Measurements from ENCODE around the gene F7. TPM values are rescaled to one million over a fixed set of nuclear protein-coding genes. Genes with fewer than 3 reads are reported as not detected.

The F7 gene
- total RNA-seq, 2 experiments from 2014 or later = 0.20 to 0.45 TPM

DNA sequence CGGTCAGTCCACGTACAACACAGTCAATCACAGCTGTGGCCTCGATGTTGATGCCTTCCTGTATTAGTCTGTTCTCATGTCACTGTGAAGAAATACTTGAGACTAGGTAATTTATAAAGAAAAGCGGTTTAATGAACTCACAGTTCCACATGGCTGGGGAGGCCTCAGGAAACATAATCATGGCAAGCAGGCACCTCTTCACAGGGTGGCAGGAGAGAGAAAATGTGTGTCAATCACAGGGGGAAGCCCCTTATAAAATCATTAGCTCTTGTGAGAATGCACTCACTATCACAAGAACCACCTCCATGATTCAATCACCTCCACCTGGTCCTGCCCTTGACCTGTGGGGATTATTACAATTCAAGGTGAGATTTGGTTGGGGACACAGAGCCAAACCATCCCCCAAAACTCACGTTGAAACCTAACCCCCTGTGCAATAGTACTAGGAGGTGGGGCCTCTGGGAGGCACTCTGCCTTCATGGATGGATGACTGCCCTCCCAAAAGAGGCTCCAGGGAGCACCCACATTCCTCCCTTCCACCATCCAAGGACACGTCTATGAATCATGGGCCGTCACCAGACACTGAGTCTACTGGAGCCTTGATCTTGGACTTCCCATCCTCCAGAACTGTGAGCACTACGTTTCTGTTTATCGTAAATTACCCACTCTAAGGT, 50.5 kb downstream of the F7 start:
- peaks cover 20% of the 10 kb centered on the region for H3K4me1 Mint-ChIP-seq (ENCODE audit: low read depth)
- DNase-seq = no peak
- ATAC-seq = no peak
- no peak overlapping the region for H3K27ac Mint-ChIP-seq
- intact Hi-C loops (cut with micrococcal nuclease) = no loop called here
- CTCF ChIA-PET = interaction anchor here (0.7 to 1.1 kb wide), 2 partner anchors 24 to 30 kb away, joined by 3 read pairs; no protein-coding TSS in a partner anchor
- H3K36me3 Mint-ChIP-seq (ENCODE audit: low read depth) = peaks cover 2% of the 10 kb centered on the region
- TF ChIP-seq, protein P1, sequence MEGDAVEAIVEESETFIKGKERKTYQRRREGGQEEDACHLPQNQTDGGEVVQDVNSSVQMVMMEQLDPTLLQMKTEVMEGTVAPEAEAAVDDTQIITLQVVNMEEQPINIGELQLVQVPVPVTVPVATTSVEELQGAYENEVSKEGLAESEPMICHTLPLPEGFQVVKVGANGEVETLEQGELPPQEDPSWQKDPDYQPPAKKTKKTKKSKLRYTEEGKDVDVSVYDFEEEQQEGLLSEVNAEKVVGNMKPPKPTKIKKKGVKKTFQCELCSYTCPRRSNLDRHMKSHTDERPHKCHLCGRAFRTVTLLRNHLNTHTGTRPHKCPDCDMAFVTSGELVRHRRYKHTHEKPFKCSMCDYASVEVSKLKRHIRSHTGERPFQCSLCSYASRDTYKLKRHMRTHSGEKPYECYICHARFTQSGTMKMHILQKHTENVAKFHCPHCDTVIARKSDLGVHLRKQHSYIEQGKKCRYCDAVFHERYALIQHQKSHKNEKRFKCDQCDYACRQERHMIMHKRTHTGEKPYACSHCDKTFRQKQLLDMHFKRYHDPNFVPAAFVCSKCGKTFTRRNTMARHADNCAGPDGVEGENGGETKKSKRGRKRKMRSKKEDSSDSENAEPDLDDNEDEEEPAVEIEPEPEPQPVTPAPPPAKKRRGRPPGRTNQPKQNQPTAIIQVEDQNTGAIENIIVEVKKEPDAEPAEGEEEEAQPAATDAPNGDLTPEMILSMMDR (IDR thresholded peaks at IDR 0.05) = no peak
- H3K9me3 Mint-ChIP-seq = peaks cover 12% of the 10 kb centered on the region
- no peak overlapping the region for H3K4me3 Mint-ChIP-seq
- POLR2A ChIA-PET = no interaction called here
- peaks cover 9% of the 10 kb centered on the region for H3K27me3 Mint-ChIP-seq

DNA sequence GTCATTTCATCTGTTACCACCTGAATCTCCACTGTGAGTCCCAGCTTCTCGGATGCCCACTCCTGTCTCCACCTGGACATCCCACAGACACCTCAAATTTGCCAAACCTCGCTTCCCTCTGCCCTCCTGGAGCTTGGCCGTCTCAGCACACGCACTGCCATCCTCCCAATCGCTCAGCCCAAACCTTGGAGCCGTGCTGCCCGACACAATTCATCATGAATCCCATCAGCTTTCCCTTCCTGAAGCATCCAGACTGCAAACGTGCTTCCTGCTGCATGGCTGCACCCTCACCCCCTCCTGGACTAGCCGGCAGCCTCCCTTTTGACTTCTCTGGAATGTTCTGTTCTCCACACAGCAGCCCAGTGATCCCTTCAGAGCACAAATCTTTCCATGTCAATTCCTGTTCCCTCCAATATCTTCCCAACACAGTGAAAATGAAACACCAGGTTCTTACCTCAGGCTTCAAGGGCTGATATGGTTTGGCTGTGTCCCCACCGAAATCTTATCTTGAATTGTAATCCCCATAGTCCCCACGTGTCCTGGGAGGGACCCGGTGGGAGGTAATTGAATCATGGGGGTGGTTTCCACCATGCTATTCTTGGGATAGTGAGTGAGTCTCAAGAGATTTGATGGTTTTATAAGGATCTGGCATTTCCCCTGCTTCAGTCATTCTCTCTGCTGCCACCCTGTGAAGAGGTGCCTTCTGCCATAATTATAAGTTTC, 51.8 kb downstream of the F7 start:
- H3K4me3 Mint-ChIP-seq = no peak overlapping the region
- TF ChIP-seq, protein P1 (IDR thresholded peaks at IDR 0.05) = no peak
- CTCF ChIA-PET = no interaction called here
- H3K27ac Mint-ChIP-seq = no peak overlapping the region
- peaks cover 2% of the 10 kb centered on the region for H3K36me3 Mint-ChIP-seq (ENCODE audit: low read depth)
- intact Hi-C loops (cut with micrococcal nuclease) = no loop called here
- peaks cover 12% of the 10 kb centered on the region for H3K9me3 Mint-ChIP-seq
- peaks cover 4% of the 10 kb centered on the region for H3K27me3 Mint-ChIP-seq
- peaks cover 21% of the 10 kb centered on the region for H3K4me1 Mint-ChIP-seq (ENCODE audit: low read depth)
- no peak for ATAC-seq
- POLR2A ChIA-PET = interaction anchor here (1.0 to 1.4 kb wide), 2 partner anchors 11 to 18 kb away, joined by 3 to 4 read pairs; no protein-coding TSS in a partner anchor
- DNase-seq = no peak

DNA sequence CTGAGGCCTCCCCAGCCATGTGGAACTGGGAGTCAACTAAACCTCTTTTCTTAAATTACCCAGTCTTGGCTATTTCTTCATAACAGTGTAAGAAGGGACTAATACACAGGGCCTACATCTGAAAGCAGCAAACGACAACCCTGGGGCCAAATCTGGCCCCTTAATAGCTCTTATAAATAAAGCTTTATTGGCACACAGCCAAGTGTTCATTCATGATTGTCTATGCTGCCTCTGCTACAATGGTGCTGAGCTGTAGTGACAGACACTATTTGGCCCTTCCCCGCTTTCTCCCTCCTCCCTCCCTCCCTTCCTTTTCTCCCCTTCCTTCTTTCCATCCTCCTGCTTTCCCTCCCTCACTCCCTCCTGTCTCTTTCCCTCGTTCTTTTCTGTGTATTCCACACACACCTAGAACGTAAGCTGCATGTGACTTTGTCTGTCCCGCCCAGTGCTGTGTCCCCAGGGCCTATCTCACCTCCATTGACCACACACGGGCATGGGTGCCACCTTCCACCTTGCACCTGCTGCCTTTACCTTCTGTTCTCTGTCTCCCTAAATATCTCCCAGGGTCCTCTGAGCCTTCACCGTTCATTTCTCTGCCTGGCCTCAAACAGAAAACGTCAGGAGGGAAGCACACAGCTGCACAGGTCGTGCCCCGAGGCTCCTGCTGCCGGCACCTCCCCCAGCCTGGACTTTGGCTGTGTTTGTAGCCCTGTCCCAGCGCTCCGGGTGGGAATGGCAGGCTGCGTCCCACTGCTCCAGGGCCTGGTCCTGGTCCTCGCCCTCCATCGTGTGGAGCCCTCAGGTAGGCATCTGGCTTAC, 52.5 kb downstream of the F7 start, which contains the start of gene PROZ:
Gene PROZ, plus strand, starts transcription at position 720 of the 819 bp plus-strand sequence. Its CDS starts 13 bp downstream, at position 733.
- TF ChIP-seq, protein P1 (IDR thresholded peaks at IDR 0.05) = no peak
- POLR2A ChIA-PET = interaction anchor here (1.4 kb wide), 1 partner anchor 12 kb away, joined by 4 read pairs; no protein-coding TSS in a partner anchor

GRCh38 chr13:113158946-113159345, 53.4 kb downstream of the F7 start:
- TF ChIP-seq, protein P1 (IDR thresholded peaks at IDR 0.05) = no peak
- H3K27ac Mint-ChIP-seq = no peak overlapping the region
- H3K4me3 Mint-ChIP-seq = no peak overlapping the region
- peaks cover 2% of the 10 kb centered on the region for H3K36me3 Mint-ChIP-seq (ENCODE audit: low read depth)
- peaks cover 15% of the 10 kb centered on the region for H3K4me1 Mint-ChIP-seq (ENCODE audit: low read depth)
- intact Hi-C loops (cut with micrococcal nuclease) = no loop called here
- DNase-seq = no peak
- H3K9me3 Mint-ChIP-seq = peaks cover 12% of the 10 kb centered on the region
- H3K27me3 Mint-ChIP-seq = no peaks in the 10 kb centered on the region
- ATAC-seq = no peak
- CTCF ChIA-PET = no interaction called here
- POLR2A ChIA-PET = interaction anchor here (0.9 kb wide), 1 partner anchor 29 kb away, joined by 3 read pairs; no protein-coding TSS in a partner anchor

More for the DNA sequence above, 52.5 kb downstream of the F7 start, which contains the start of gene PROZ:
- Mint-ChIP-seq H3K36me3 (ENCODE audit: low read depth) (peaks cover 2% of the 10 kb centered on the region), H3K27ac (no peak within 1 kb of the TSS), H3K4me1 (ENCODE audit: low read depth) (peaks cover 17% of the 10 kb centered on the region), H3K4me3 (no peak within 1 kb of the TSS), H3K27me3 (no peaks in the 10 kb centered on the region), H3K9me3 (peaks cover 12% of the 10 kb centered on the region)
- CTCF ChIA-PET = no interaction called here
- no peak for ATAC-seq
- no peak for DNase-seq
- intact Hi-C loops (cut with micrococcal nuclease) = no loop called here

All from activated CD8-positive, alpha-beta T cell treated with anti-CD3 and anti-CD28 coated beads for 36 hours (primary cell).